Fibroblast of skin of abdomen (primary cell): ENCODE data around the gene HOXB6.

Experiments used
- DNase-seq: peaks from one replicate; pipeline ENCODE4 v3.0.0-alpha.2; 2013

HOXB6 gene

DNA sequence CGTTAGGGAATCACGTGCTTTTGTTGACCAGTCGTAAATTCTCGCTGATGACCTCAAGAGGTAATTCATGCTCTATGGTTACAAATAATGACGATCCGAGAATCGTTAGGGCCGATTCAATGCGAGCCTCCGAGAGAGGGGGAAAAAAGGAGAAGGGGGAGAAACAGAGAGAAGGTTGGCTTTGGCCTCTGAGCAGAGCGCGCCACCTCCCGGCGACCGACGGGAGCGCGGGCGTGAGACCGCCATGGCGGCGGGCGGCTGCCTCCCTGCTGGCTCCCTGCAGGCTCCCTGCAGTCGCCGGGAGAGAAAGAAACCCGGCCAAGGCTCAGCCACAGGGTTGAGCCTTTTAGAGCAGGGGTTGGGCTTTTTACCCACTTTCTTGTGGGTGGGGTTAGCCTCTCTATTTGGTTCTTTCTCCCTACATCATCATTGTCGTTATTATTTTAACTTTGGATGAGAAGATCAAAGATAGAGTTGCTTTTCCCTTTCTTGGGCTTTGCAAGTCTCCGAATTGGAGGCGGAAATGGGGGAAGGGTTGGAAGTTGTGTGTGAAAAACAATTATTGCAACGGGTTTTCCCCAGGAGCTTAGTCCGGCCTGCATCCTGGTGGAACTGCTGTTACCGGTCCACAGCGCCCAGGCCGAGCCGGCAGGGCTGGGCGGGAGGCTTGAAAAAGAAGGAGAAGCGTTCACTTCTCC lies 10.8 kb downstream of the HOXB6 start:
- peak; percentile 98 for DNase-seq

DNA sequence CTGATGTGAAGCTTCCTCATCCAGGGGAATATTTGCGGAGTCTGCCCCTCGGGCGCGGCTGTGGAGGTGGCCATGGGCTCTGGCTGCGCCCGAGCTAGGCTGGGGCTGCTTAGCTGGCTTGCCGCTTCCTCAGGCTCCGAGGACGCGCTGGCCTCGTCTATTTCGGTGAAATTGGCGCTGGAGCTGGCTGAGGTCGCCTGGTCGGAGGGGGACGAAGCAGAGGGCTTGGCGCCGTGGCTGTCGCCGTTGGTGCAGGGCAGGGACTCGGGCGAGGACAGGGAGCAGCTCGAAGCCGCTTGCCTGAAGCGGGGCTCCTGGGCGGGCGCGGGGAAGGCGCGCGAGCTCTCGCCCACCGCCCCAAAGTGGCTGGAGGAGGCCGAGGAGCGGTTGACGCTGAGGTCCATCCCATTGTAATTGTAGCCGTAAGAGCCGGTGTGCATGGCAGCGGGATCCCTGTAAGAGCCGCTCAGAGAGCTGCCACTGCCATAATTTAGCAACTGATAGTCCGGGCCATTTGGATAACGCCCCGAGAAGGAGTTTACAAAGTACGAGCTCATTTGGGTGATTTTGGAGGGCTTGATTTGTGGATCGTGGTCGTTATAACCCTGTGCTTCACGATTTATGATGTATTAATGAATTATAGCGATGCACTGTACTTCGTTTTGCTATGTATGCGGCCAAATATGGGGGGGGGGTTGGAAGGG lies 11.5 kb downstream of the HOXB6 start, which contains the start of gene HOXB5:
Gene HOXB5, minus strand, starts transcription at position 654 of the 704 bp plus-strand sequence. Its CDS starts 97 bp downstream, at position 557.
- DNase-seq = no peak

DNA sequence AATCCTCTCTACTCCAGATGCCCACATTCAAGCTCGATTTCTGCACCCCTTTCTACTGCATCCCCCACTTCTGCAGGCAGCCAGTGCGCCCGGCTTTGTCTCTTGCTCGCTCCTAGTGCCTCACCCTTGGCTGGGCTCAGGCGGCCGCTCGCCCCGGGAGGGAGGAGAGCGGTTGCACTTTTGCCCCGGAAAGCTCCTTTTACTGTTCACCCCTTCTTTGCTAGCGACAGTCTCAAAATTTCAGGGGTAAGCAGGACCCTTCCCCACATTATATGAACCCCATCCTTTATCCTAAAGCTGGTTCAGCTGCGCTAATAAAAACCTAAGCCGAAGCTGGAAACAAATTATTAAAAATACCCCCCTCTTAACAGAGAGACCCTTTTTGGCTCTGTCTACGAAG lies 12.2 kb downstream of the HOXB6 start:
- no peak for DNase-seq

DNA sequence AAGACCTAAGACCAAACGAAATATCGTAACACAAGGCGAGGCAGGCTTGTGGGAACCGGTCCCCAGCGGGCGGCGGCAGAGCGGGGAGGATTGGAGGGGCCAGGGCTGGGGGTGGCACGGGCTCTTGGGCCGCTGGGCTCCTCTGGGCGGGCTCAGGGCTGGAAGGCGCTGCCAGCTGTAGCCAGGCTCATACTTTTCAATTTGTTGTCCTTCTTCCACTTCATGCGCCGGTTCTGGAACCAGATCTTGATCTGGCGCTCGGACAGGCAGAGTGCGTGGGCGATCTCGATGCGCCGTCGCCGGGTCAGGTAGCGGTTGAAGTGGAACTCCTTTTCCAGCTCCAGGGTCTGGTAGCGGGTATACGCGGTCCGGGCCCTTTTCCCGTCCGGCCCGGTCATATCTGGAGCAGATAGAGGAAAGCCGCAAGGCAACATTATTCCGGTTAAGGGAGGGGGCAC lies 12.7 kb downstream of the HOXB6 start:
- no peak for DNase-seq

DNA sequence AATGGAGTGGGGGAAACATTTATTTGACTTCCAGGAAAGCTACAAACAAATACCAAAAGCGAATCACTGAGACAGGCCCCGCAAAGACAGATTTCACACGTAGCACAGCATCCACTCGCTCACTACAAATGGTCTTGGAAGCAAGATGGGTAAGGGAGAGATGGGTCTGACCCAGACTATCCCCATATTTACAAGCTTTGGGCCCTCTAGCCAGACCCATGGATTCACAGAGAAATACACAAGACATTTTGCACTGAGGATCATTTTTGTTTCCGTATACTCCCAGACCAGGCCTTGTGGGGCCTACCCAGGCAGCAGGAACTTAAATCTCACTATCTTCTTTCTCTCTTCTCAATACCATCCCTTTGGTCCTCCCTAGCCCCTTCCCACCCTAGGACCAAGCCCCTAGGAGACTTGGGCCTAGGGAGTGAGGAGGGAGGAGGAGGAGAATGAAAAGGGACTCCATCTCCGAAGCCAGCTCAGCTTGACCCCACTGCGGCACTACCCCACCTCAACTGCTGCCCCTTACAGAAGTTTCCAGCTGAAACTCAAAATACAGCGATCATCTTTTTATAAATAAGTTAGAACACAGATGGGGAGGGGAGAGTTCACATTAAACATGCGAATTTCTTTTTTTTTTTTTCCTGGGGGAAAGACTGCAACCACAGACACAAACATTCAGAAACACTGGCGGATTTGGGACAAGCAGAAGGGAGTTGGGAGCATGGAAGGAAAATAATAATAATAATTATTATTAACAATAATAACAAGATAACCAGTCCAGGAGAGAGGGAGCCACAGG lies 13.3 kb downstream of the HOXB6 start:
- no peak for DNase-seq

DNA sequence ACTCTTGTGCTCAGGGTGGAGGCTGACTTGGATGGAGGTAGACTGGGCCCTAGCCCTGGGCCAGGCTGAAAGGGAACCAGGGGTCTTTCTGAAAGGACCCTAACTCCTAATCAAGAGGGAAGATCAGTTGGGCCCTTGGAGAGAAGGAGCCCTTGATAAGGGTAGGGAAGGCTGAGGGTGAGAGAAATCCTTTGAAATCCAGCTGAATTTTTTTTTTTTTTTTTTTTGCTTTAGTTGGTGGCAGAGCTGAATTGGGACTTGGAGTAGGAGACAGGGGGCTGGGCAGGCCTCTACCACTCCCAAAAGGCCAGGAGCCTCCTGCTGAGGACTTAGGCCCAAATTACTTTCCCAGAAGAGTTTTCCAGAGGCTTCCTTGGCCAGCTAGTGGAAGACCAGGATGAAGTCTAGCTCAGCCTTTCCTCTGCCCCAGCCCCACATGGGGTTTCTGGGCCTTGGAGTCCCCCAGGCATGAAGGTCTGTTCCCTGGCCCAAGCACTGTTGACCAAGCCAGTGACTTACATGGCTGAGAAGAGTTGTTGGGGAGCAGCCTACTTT lies 14.1 kb downstream of the HOXB6 start:
- DNase-seq = no peak

DNA sequence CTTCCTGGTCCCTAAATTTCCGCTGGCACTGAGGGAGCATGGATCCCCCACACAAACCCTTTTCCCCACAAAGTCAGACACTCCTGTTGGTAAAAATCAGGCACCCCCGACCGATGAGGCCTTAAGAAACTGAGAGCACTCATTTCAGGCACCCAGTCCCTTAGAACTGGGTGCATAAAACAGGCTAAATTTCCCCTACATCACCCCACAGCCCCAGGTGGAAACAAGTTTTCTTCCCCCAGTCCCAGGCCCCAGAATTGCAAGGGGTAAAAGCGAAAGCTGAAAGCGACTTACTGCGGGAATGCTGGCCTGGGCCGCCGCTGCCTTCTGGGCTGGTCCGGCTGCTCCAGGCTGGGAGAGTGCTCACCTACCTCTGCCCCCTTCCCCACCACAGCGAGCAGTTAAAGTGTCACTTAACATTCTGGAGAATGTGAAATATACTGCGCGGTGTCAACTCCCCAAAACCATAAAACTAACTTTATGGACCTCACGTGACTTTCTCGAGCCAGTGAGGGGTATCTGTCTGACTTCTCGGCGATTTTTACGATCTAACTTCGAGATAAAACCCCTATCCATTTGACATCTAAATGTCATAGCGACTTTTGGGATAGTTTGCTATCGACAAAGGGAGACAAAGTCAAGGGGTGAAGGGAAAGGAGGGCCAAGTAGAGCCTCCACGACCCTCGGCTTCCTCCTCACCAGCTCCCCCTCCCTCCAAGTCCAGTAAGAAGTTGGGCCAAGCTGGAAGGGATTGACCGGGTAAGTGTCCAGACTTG lies 14.8 kb downstream of the HOXB6 start, which contains the start of gene HOXB3:
Gene HOXB3, minus strand, starts transcription at position 411 of the 776 bp plus-strand sequence. CDS start 37,767 bp downstream, outside the sequence.
- peak; percentile 94 for DNase-seq

DNA sequence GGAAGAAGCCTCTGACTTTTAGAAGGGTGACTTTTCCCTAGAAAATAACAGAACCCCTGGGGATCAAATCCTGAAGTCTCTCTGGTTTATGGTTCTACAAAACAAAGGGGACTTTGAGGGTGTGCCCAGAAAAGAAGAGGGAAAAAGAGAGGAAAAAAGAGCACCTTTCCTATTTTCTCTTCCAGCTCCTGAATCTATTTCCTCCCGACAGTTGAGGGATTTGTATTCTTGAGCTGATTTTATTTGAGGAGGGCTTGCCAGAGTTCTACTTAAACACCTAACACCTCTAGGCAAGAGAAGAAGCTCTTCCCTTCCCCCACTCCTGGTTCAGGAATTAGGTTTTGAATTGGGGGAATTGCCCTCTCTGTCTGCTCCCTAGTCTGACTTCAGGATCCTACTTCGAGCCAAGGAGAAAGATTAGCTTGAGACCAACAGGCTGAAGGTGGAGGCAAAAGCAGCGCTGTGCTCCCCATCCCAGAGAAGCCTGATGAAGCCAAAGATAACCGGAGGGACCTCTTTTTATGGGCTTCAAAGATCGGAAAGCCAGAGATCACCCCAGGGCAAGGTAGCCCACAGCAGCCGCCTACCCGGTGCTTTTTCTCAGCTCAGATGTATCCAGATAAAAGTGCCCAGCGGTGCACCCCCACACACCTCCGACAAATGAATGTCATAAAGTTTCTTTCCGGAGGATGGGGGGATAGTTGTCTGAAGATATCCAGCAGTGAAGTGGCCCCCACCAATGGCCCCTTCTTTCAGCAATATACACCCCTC lies 15.5 kb downstream of the HOXB6 start:
- DNase-seq = no peak

DNA sequence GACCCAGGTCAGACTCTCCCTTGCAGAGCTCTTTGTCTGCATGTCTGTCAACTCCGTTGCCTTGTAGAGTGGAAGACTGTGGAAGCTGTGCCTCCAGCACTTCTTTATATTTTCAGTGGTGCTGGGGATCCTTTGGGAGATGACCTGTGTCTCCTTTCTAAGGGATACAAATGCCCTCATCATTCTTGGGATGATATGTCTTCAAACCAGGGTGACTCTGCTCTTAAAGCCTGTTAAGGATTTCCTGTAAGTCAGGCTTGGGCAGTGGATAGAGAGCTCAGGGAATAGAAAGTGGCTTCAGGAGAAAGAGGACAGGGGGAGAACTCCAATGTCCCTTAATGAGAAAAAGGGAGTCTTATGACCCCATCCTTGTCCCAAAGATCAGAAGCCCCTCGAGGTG lies 16.3 kb downstream of the HOXB6 start:
- DNase-seq = no peak

DNA sequence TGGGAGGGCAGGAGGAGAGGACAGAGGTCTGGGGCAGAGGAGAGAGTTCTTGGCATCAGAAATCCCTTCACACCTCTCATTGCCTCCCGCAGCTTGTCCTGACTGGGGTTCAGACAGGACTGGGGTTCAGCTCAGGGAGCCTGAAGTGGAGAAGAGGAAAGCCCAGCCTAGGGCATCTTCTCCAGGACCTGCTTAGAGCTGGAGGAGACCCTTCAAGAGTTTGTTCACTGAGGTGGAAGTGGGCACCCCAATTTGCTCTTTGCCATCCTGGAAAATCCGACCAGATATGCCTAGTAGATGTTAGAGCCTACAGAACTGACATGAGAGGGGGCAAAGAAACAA lies 16.7 kb downstream of the HOXB6 start:
- DNase-seq = no peak

DNA sequence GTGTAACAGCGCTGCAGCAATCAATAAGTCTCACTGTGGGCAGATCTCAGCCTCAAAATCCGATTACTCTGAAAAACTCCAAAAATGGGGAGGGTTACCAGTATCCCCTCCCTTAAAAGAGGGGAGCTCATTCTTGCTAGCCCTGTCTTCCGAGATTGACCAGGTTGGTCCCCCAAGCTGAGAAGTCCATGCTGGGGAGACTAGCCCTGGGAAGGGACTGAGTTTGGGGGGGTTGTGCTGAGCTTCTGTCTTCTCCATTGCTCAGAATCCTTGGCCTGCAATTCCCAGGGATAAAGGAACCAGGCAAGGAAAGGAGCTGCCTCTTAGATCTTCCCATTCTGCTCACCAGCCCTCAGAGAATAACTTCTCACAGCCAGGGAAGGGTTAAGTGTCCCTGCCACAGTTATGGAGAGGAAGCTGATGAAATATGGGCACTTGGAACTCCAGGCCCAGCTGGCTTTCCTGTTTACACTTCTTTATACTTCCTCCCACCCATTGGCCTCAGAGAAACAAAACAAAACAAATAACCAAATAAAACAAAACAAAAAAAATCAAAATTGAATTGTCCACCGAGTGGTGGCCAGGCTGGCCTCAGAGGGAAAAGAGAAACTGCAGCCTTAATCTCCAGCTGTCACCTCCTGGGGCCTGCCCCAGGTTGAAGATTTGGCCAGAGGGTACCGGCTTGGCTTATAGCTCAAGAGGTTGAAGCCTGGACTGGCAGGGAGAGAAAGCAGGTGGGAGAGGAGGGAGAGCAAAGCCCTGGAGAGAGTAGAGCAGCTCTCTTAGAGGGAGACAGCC lies 17.3 kb downstream of the HOXB6 start:
- no peak for DNase-seq

DNA sequence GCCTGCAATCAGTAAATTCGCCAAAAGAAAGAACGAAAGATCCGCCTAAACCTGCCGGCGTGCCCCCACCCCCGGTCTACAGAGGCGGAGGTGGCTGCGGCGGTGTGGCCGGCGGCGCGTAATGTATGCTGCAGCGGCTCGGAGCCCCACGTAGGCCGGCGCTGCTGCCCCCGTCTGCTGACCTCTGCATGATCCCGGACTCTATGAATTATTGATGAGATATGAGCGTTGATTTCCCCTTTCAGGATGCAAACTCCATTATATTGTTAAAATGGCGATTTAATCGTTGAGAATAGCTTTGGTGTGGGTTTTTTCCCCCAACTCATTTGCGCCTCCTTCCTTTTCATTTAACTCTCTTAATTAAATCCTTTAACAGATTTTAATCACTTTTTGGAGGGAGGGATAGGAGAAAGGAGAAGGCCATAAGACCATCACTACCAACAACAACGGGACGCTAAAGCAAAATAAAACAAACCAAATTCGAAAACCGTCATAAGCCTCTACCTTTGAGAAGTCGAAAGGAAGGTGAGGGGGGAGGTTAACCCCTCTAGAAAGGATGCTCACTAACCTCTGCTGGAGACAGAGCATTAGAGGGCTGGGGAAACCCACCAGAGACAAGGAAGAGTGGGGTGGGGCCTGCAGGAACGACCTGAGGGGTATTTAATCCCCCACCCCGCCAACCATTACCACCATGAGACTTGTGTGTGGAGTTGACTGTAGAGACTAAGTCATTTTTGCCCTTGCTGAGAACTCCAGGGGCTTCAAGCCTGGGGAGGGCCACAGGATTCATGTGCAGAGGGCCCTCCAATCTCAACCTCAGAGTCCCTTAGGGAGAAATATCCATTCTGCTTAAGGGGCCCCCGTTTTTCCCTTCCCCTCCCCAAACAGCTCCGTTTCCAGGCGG lies 18.2 kb downstream of the HOXB6 start:
- DNase-seq = no peak

DNA sequence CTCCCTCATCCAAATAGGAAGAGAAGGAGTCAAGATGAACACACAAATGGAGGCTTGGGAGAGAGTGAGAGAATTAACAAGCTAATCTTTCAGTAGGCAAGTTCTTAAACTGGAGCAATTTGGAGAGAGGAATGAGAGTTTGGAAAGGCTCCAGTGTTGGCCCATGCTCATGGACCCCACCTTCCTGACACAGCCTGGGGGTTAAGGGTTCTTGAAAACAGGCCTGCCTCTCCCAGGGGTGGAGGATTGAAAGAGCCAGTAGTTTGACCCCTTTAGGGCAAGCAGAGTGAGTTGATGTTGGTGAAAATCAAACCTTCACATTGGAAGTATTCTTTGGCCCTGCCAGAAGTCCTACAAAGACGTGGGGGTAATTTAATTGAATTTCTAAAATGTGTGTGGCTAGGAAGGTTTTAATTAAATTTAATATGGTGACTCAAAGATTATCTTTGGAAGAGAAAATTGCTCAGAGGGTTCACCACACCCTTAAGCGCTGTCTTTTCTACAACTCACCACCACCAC lies 20.5 kb downstream of the HOXB6 start:
- DNase-seq = peak; percentile 77

DNA sequence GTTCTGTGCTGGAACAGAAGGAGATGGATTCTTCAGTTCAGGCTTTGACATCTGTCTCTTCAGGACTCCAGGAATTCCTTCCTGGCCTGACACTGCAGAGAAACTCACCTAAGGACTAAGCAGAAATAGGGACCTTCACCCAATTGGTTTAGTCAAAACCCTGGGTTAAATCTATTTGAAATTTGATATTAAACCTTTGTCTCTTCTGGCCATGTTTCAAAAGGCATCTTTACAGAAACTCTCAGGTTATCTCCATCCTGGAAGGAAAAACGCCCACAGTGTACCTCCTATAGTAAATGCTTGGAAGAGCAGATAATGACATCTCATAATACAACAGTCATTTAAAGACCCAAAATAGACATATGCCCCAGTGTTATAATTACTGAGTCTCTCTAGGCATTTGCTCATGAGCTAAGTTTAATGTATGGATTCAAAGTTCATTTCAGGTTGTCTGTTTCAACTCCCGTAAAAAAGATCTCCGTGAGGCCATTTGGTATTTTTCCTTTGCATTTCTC lies 21.0 kb downstream of the HOXB6 start:
- DNase-seq = no peak

DNA sequence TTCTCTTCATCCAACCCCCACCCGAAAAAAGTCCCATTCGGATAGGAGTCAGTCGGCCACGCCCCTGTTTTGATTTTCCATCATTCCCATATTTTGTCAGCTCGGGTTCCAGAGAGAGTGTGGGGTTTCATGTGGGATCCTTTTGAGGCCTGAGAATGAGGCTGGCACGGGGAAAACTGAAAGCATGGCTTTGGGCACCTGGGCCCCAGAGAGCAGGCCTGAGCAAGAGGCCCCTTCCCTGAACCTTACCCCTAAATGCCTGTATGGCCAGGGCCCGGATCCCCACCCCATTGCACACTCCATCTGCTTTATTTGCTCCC lies 22.1 kb downstream of the HOXB6 start:
- DNase-seq = no peak

DNA sequence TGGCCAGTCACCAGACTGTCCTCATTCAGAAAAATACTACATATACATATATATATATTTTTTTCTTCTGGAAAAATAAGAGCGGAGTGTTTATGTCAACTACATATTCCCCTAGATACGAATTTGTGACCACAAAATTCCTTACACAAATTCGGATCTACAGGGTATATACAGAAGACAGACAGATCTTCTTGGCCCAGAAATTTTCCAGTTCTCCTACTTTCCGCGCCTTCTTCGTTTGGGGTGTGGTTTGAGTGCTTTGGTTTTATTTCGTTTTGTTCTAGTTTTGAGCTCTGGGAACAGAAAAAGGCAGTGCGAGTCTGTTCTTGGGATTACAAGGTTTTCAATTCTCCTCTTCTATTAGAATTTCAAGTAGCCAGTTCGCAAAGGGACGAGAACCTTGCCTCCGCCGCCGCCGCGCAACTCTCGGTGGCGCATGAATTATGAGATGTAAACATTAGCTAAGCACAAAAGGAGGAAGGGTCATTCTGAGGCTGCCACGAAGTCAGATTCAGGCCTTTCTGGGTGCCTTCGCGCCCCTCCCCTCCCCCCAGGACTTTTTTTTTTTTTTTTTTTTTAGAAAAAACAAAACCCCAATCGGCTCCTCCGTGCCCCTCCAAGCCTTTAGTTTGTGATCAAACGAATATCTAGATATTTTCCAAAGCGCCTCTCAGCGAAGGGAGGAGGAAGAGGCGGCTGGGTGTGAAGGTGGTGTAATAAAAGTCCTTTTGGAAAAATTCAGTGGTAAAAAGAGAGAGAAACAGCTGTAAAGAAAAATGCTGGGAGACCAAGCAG lies 24.8 kb downstream of the HOXB6 start:
- DNase-seq = peak; percentile 72

DNA sequence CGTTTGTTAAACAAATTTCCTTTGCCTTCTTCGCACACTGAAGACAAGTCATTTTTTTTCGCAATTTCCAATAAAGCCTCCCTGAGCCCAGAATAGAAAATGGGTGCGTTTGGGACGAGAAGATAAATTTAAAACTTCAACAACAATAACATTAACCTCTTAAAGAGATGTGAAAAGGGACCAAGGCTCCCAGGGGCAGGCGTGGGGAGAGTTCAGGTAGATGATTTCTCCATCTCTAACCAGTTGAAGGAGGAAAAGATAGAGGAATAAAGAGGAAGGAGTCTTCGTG lies 25.4 kb downstream of the HOXB6 start:
- DNase-seq = no peak
